ENCODE data around the gene RBBP8.

Gene RBBP8

GRCh38 chr18:22974707-22975106 lies 41.6 kb downstream of the RBBP8 start:
- H3K27me3 ChIP-seq (replicated peaks; ENCODE audit: control insufficient read depth, insufficient read depth, low read length) = no peaks in the 10 kb centered on the region
- no peak for DNase-seq (ENCODE audit: extremely low read depth, insufficient read length)

DNA sequence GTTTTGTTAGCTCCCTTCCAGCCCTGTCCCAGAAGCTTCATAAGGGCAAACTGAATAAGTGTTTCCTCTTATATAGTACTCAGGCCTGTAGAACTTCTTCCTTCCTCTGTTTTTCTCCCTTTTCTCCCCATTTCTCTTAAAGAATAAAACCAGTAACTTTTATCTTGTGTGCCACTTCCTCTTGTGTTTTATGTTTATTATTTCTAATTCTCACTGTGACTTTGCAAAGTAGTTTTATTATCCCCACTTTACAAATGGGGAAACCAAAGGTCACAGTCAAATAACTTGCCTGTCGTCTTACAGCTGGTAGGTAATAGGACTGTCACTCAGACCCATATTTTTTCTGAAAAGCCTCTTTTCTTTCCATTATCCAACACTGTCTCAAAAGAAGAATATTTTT lies 42.4 kb downstream of the RBBP8 start:
- no peaks in the 10 kb centered on the region; the same call in 1 of the 2 replicates for H3K36me3 ChIP-seq (ENCODE audit: control insufficient read depth, insufficient read depth, low read length)
- H3K4me3 ChIP-seq (replicated peaks; ENCODE audit: low read depth, low read length) = no peak overlapping the region
- no peaks in the 10 kb centered on the region for H3K27me3 ChIP-seq (replicated peaks; ENCODE audit: control insufficient read depth, insufficient read depth, low read length)
- TF ChIP-seq CTCF (IDR thresholded peaks at IDR 0.05; ENCODE audit: insufficient read depth, low read length, poor library complexity, severe bottlenecking) = no peak
- no peak for DNase-seq (ENCODE audit: extremely low read depth, insufficient read length)

More at GRCh38 chr18:22974707-22975106, 41.6 kb downstream of the RBBP8 start:
- no peak for TF ChIP-seq CTCF (IDR thresholded peaks at IDR 0.05; ENCODE audit: insufficient read depth, low read length, poor library complexity, severe bottlenecking)
- no peak overlapping the region for H3K4me3 ChIP-seq (replicated peaks; ENCODE audit: low read depth, low read length)
- H3K36me3 ChIP-seq (ENCODE audit: control insufficient read depth, insufficient read depth, low read length) = no peaks in the 10 kb centered on the region; the same call in 1 of the 2 replicates

DNA sequence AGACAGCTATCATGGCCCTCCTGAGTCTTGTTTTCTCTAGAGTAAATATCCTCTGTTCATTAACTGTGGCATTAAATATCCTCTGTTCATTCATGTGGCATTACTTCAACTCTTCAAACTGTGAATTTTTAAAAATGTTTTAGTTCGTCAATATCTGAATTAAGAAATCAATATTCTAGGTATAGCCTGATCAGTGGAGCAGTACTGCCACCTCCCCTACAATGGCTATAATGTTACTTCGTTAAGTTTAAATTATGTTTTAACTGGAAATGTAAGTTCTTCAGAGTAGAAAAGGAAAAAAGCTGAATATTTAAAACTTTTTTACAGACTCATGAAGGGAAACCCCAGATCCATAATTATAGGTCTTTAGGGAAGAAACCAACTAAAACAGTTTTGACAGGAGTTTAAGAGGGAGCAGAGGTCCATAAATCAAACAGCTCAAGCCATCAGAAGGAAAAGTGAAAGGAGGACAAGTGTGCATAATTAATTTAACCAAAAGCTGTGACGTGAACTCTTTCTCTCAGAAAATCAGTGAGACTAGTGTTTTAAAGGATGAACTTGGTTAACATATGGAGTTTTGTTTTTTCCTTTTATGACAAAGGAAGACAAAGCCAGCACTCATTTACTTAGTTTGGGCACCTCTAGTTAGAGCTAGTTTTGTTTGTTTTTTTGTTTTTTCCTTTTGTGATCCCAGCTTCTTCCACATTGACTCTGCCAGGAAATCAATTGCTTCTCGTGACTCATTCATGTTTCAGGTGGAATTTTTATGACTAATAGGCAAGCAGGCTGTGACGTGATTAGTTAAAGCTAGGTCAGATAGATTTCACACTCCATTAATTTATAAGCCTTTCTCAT lies 44.9 kb downstream of the RBBP8 start:
- no peak for TF ChIP-seq CTCF (IDR thresholded peaks at IDR 0.05; ENCODE audit: insufficient read depth, low read length, poor library complexity, severe bottlenecking)
- no peak overlapping the region for H3K4me3 ChIP-seq (replicated peaks; ENCODE audit: low read depth, low read length)
- no peaks in the 10 kb centered on the region for H3K27me3 ChIP-seq (replicated peaks; ENCODE audit: control insufficient read depth, insufficient read depth, low read length)
- peak; percentile 11 for DNase-seq (ENCODE audit: extremely low read depth, insufficient read length)
- no peaks in the 10 kb centered on the region; the same call in 1 of the 2 replicates for H3K36me3 ChIP-seq (ENCODE audit: control insufficient read depth, insufficient read depth, low read length)

DNA sequence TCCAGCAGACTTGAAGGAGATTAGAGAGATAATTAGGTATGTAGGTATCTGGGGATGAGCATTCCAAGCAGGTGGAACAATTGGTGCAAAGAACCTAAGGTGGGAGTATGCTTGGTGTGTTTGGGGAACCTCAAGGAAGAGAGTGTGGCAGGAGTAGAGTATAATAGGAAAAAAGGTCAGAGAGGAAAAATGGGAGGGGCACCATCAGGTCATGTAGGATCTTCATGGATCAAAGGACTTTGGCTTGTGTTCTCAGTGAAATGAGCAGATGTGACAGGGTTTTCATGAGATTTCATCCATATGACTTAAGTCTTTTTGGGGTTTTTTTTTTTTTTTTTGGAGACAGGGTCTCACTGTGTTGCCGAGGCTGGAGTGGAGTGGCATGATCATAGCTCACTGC lies 47.3 kb downstream of the RBBP8 start:
- Histone ChIP-seq H3K36me3 (ENCODE audit: control insufficient read depth, insufficient read depth, low read length) (no peaks in the 10 kb centered on the region; the same call in none of the 2 replicates), H3K27me3 (replicated peaks; ENCODE audit: control insufficient read depth, insufficient read depth, low read length) (no peaks in the 10 kb centered on the region), H3K4me3 (replicated peaks; ENCODE audit: low read depth, low read length) (no peak overlapping the region)
- no peak for TF ChIP-seq CTCF (IDR thresholded peaks at IDR 0.05; ENCODE audit: insufficient read depth, low read length, poor library complexity, severe bottlenecking)
- DNase-seq (ENCODE audit: extremely low read depth, insufficient read length) = no peak

DNA sequence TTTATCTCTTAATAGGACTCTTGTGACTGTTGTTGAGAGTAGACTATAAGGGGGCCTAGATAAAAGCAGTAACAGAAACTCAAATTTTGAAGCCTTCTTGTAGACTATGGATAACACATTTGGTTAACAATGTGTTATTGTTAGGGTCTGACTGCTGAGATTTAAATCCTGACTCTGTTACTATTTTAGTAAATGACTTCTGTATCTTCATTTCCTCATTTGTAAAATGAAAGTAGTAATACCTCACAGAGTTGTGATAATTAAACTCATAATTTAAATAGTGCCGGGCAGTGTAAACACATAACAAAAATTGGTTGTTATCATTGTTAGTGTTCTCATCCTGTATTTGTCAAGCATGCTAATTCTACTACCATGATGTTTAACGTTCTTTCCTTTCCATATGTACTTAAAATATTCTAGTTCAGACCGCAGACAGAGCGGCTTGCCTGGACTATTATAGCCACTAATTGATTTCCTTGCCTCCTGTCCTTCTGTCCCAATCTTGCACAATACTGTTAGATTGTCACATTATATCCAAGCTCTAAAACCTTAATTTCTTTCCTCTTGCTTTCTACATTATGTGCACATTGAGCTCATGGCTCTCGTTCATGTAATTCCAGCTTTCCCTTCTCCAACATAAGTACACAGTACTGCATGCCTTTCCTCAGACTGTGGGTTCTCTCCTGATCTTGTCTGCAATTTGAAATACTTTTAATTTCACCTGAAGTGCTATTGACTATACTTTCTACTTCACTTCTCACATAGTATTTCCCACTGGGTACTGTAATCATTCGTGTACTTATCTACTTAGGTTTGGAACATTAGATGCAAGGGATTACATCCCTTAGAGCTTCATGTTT lies 48.4 kb downstream of the RBBP8 start:
- H3K36me3 ChIP-seq (ENCODE audit: control insufficient read depth, insufficient read depth, low read length) = no peaks in the 10 kb centered on the region; the same call in none of the 2 replicates
- no peaks in the 10 kb centered on the region for H3K27me3 ChIP-seq (replicated peaks; ENCODE audit: control insufficient read depth, insufficient read depth, low read length)
- no peak for TF ChIP-seq CTCF (IDR thresholded peaks at IDR 0.05; ENCODE audit: insufficient read depth, low read length, poor library complexity, severe bottlenecking)
- no peak overlapping the region for H3K4me3 ChIP-seq (replicated peaks; ENCODE audit: low read depth, low read length)
- no peak for DNase-seq (ENCODE audit: extremely low read depth, insufficient read length)

Measured in GM06990 (cell line).